Transverse colon (tissue), 4 donors: ENCODE results near the gene UNC13B. TPM values are rescaled to one million over a fixed set of nuclear protein-coding genes. Genes with fewer than 3 reads are reported as not detected.

Source experiments
- DNase-seq: peaks from one replicate; pipeline ENCODE4 v3.0.0-alpha.2; 2019
- H3K27ac ChIP-seq, 4 donors: fragments of 200-600 bp; sonication (generic); 2 replicates each; pipeline ENCODE4 v1.5.1; 2016 to 2018; ENCODE audit warnings: inconsistent platforms in 4 of 4
- H3K27me3 ChIP-seq: fragments of 200-600 bp; sonication (generic); 2 replicates; pipeline ENCODE4 v1.5.1; 2017; ENCODE audit warnings: inconsistent platforms
- H3K36me3 ChIP-seq, 4 donors: fragments of 200-600 bp; sonication (generic); 2 replicates each; pipeline ENCODE4 v1.5.1; 2017 to 2019; ENCODE audit warnings: inconsistent platforms in 4 of 4
- H3K4me1 ChIP-seq, 4 donors: fragments of 200-600 bp; sonication (generic); 2 replicates each; pipeline ENCODE4 v1.5.1; 2017 to 2020; ENCODE audit warnings: inconsistent platforms in 4 of 4
- H3K4me3 ChIP-seq, 4 donors: fragments of 200-600 bp; sonication (generic); 1 replicate in 1 of 4; 2 replicates in 3 of 4; pipeline versions ENCODE4 v1.5.1 to v1.6.1; 2017 to 2019; ENCODE audit warnings: inconsistent platforms in 4 of 4
- H3K9me3 ChIP-seq, 2 donors: fragments of 200-600 bp; sonication (generic); 2 replicates each; pipeline ENCODE4 v1.5.1; 2017 to 2019; ENCODE audit warnings: inconsistent platforms in 2 of 2
- CTCF ChIP-seq, 5 experiments: fragments of 200-600 bp in 3 of 5; fragments of 450-650 bp in 2 of 5; sonication (generic) in 3 of 5; IDR thresholded peaks; 1 replicate in 2 of 5; 2 replicates in 3 of 5; pipeline ENCODE4 v1.5.1; 2016 to 2017; ENCODE audit warnings: antibody characterized with exemption in 5 of 5, inconsistent platforms in 3 of 5, mild to moderate bottlenecking in 2 of 5, moderate library complexity in 1 of 5
- EP300 ChIP-seq: sonication (generic); formaldehyde crosslinking; IDR thresholded peaks from one replicate; pipeline ENCODE4 v1.6.1; 2017; ENCODE audit warnings: antibody characterized with exemption, low read depth
- POLR2A ChIP-seq: fragments of 450-650 bp; IDR thresholded peaks from one replicate; pipeline ENCODE4 v1.6.1; 2016; ENCODE audit warnings: antibody characterized with exemption, mild to moderate bottlenecking, moderate library complexity
- POLR2AphosphoS5 ChIP-seq, 3 donors: sonication (generic); formaldehyde crosslinking; IDR thresholded peaks; one replicate each; pipeline ENCODE4 v1.6.1; 2016; ENCODE audit warnings: antibody characterized with exemption in 3 of 3
- WGBS, 2 donors: methylation state at CpG; one replicate each; pipeline ENCODE4 v1.1.5; 2018; ENCODE audit warnings: low coverage in 1 of 2; 5-methylcytosine and 5-hydroxymethylcytosine counted together
- in situ Hi-C, 4 donors: fragments of 200-750 bp; cut with MboI; loops; one replicate each; pipeline versions ENCODE4 v1.15.0 to v1.15.1; 2017; ENCODE audit warnings: low sequenced_read_pairs in 3 of 4, low pct_ligation_motif_present in 1 of 4, low pct_unique_long_range_greater_than_20kb in 1 of 4
- intact Hi-C: fragments of 100-400 bp; cut with DNase I; formaldehyde crosslinking; loops from one replicate; pipeline ENCODE4 v1.15.1; 2023; ENCODE audit warnings: low total_unique reads
- total RNA-seq, 4 donors: library from RNA; depleted of rRNA; stranded (reverse); fragments of >200 nt; gene quantifications; one replicate each; pipeline ENCODE4 v1.1.0, GENCODE V29; 2016

The UNC13B gene
- total RNA-seq, 4 donors from 2014 or later: 52.1 to 67.0 (median 58.9) TPM

GRCh38 chr9:35424356-35425352 is 262.8 kb downstream of the UNC13B start:
- Histone ChIP-seq H3K4me3 (no peak overlapping the region), H3K36me3 (no peaks in the 10 kb centered on the region), H3K27me3 (no peaks in the 10 kb centered on the region), H3K27ac (no peak overlapping the region), H3K9me3 (peaks cover 0 to 5% of the 10 kb centered on the region in 2 donors), H3K4me1 (no peaks in the 10 kb centered on the region)
- DNase-seq: no peak
- 60 to 77% methylated on average over 1 to 7 of the region's 7 CpGs for WGBS, 2 donors
- TF ChIP-seq POLR2A (no peak), EP300 (no peak), POLR2AphosphoS5 (IDR thresholded peaks at IDR 0.05) (no peak), CTCF (IDR thresholded peaks at IDR 0.05) (no peak)
- in situ Hi-C loops (no loop called here), intact Hi-C loops (no loop called here)

GRCh38 chr9:35426627-35427026 is 264.8 kb downstream of the UNC13B start:
- in situ Hi-C loops (no loop called here), intact Hi-C loops (no loop called here)
- no peak for DNase-seq
- TF ChIP-seq EP300 (no peak), POLR2AphosphoS5 (IDR thresholded peaks at IDR 0.05) (no peak), POLR2A (no peak), CTCF (IDR thresholded peaks at IDR 0.05) (no peak)
- Histone ChIP-seq H3K27me3 (no peaks in the 10 kb centered on the region), H3K4me1 (no peaks in the 10 kb centered on the region), H3K36me3 (no peaks in the 10 kb centered on the region), H3K9me3 (peaks cover 0 to 5% of the 10 kb centered on the region in 2 donors), H3K4me3 (no peak overlapping the region), H3K27ac (no peak overlapping the region)
- 29 to 44% methylated on average over 1 of the region's 1 CpG for WGBS, 2 donors

GRCh38 chr9:35431467-35431866 is 269.7 kb downstream of the UNC13B start:
- H3K27ac ChIP-seq: no peak overlapping the region
- H3K27me3 ChIP-seq: no peaks in the 10 kb centered on the region
- no peak overlapping the region for H3K4me3 ChIP-seq
- H3K4me1 ChIP-seq: no peaks in the 10 kb centered on the region
- intact Hi-C loops (no loop called here), in situ Hi-C loops (no loop called here)
- 78 to 92% methylated on average over 1 of the region's 1 CpG for WGBS, 2 donors
- H3K36me3 ChIP-seq: no peaks in the 10 kb centered on the region
- no peak for DNase-seq
- H3K9me3 ChIP-seq: peaks cover 0 to 5% of the 10 kb centered on the region in 2 donors
- TF ChIP-seq CTCF (IDR thresholded peaks at IDR 0.05) (no peak), POLR2A (no peak), POLR2AphosphoS5 (IDR thresholded peaks at IDR 0.05) (no peak), EP300 (no peak)

GRCh38 chr9:35432076-35432475 is 270.3 kb downstream of the UNC13B start:
- 88 to 94% methylated on average over 2 of the region's 2 CpGs for WGBS, 2 donors
- intact Hi-C loops: no loop called here

More at GRCh38 chr9:35432076-35432475, 270.3 kb downstream of the UNC13B start:
- H3K27me3 ChIP-seq: no peaks in the 10 kb centered on the region
- in situ Hi-C loops: no loop called here
- no peak overlapping the region for H3K27ac ChIP-seq
- DNase-seq: no peak
- TF ChIP-seq POLR2A (no peak), CTCF (IDR thresholded peaks at IDR 0.05) (no peak), EP300 (no peak), POLR2AphosphoS5 (IDR thresholded peaks at IDR 0.05) (no peak)
- H3K36me3 ChIP-seq: no peaks in the 10 kb centered on the region
- peaks cover 0 to 5% of the 10 kb centered on the region in 2 donors for H3K9me3 ChIP-seq
- H3K4me1 ChIP-seq: no peaks in the 10 kb centered on the region
- H3K4me3 ChIP-seq: no peak overlapping the region
